Measurements from ENCODE around the gene INAFM2.

DNA sequence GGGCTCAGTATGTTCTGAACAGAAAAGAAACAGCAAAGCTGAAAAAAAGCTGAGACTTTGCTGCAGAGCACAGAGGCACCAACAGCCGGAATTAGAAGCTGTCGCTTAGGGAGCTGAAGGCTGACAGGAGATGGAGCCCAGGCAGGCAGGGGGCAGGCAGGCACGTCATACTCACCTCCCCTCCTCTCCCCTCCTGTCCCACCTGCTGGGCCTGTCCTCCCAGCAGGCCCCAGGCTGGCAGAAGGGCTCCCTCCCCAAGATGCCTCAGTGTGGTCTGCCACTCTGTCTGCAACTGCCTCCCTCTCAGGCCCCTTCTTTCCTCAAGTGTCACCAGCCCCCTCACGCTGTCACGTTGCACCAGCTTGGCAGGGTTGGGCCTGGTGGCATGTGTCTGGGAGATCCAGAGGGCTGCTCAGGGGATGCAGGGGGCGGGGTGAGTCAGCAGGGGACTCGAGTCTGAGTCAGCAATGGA, 37.4 kb upstream of the INAFM2 start:
- TF ChIP-seq, protein P1, sequence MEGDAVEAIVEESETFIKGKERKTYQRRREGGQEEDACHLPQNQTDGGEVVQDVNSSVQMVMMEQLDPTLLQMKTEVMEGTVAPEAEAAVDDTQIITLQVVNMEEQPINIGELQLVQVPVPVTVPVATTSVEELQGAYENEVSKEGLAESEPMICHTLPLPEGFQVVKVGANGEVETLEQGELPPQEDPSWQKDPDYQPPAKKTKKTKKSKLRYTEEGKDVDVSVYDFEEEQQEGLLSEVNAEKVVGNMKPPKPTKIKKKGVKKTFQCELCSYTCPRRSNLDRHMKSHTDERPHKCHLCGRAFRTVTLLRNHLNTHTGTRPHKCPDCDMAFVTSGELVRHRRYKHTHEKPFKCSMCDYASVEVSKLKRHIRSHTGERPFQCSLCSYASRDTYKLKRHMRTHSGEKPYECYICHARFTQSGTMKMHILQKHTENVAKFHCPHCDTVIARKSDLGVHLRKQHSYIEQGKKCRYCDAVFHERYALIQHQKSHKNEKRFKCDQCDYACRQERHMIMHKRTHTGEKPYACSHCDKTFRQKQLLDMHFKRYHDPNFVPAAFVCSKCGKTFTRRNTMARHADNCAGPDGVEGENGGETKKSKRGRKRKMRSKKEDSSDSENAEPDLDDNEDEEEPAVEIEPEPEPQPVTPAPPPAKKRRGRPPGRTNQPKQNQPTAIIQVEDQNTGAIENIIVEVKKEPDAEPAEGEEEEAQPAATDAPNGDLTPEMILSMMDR (IDR thresholded peaks at IDR 0.05): no peak
- no peak for TF ChIP-seq POLR2AphosphoS5 (IDR thresholded peaks at IDR 0.05)
- no peak for TF ChIP-seq POLR2A (IDR thresholded peaks at IDR 0.05; ENCODE audit: low read depth)
- no peak for TF ChIP-seq EP300 (IDR thresholded peaks at IDR 0.05)

Data from esophagus muscularis mucosa (tissue), 4 donors.